IMR-90 (cell line): ENCODE measurements around the gene NFAT5. TPM values are rescaled to one million over a fixed set of nuclear protein-coding genes. Genes with fewer than 3 reads are reported as not detected.

Experiments used
- ATAC-seq: fragments of 200-7000 bp; cut with Tn5 transposase; 2 replicates; pipeline ENCODE4 v1.9.1; 2020; ENCODE audit warnings: low read depth, mild to moderate bottlenecking, moderate library complexity
- BruUV-seq: library from RNA; stranded (reverse); fragments of 400-500 nt; replicated peaks from 2 replicates; lab custom pipeline; 2021; lab: Mats Ljungman, UMichigan
- CTCF ChIA-PET: fragments of 300-600 bp; formaldehyde crosslinking; extraction: SDS; loops from one replicate; lab custom pipeline; 2021; ENCODE audit warnings: antibody characterized with exemption; lab: Yijun Ruan, JAX
- POLR2A ChIA-PET: fragments of 300-600 bp; sonication (Branson Sonifier 250); formaldehyde crosslinking; loops from one replicate; lab custom pipeline; 2022; ENCODE audit warnings: antibody characterized with exemption; ENCODE audit not compliant: unreplicated experiment; lab: Charles Lee
- DNase-seq: peaks from one replicate; pipeline ENCODE4 v3.0.0; 2013
- H2AFZ ChIP-seq: replicated peaks from 2 replicates; pipeline ENCODE3; 2013; ENCODE audit warnings: low read length, mild to moderate bottlenecking; ENCODE audit not compliant: poor library complexity
- H2AK5ac ChIP-seq: 2 replicates; pipeline ENCODE4 v1.6.1; 2013; ENCODE audit warnings: low read depth, low read length, inconsistent platforms
- H2AK9ac ChIP-seq: replicated peaks from 2 replicates; pipeline ENCODE3; 2013; ENCODE audit warnings: mild to moderate bottlenecking, low read depth, low read length, moderate library complexity; ENCODE audit not compliant: poor library complexity
- H2BK120ac ChIP-seq: 2 replicates; pipeline ENCODE4 v1.6.1; 2013; ENCODE audit warnings: low read depth, low read length, inconsistent platforms
- H2BK15ac ChIP-seq: 3 replicates; pipeline ENCODE4 v1.6.1; 2013; ENCODE audit warnings: low read depth, low read length, inconsistent platforms
- H2BK20ac ChIP-seq: 2 replicates; pipeline ENCODE4 v1.6.1; 2013; ENCODE audit warnings: low read depth, mild to moderate bottlenecking, inconsistent platforms, low read length, moderate library complexity
- H2BK5ac ChIP-seq: 2 replicates; pipeline ENCODE4 v1.6.1; 2013; ENCODE audit warnings: mild to moderate bottlenecking, low read depth, low read length, inconsistent platforms; ENCODE audit not compliant: poor library complexity, severe bottlenecking
- H3K14ac ChIP-seq: replicated peaks from 2 replicates; pipeline ENCODE4 v1.6.1; 2013; ENCODE audit warnings: low read depth, low read length, inconsistent platforms
- H3K18ac ChIP-seq: 2 replicates; pipeline ENCODE4 v1.6.1; 2013; ENCODE audit warnings: low read depth, low read length, control low read depth
- H3K23ac ChIP-seq: 2 replicates; pipeline ENCODE4 v1.6.1; 2013; ENCODE audit warnings: low read depth, low read length, inconsistent platforms
- H3K27ac ChIP-seq: 2 replicates; pipeline ENCODE4 v1.5.1; 2013; ENCODE audit warnings: mild to moderate bottlenecking, control low read depth, low read length; ENCODE audit not compliant: insufficient read depth
- H3K27me3 ChIP-seq: 2 replicates; pipeline ENCODE4 v1.6.1; 2013; ENCODE audit warnings: low read length; ENCODE audit not compliant: control insufficient read depth, insufficient read depth
- H3K36me3 ChIP-seq: 2 replicates; pipeline ENCODE4 v1.6.1; 2013; ENCODE audit warnings: low read length, mixed read lengths; ENCODE audit not compliant: control insufficient read depth, insufficient read depth
- H3K4ac ChIP-seq: 2 replicates; pipeline ENCODE4 v1.6.1; 2013; ENCODE audit warnings: low read depth, low read length, inconsistent platforms
- H3K4me1 ChIP-seq: 2 replicates; pipeline ENCODE4 v1.6.1; 2013; ENCODE audit warnings: low read length, mixed read lengths; ENCODE audit not compliant: control insufficient read depth, insufficient read depth
- H3K4me2 ChIP-seq: 2 replicates; pipeline ENCODE4 v1.6.1; 2013; ENCODE audit warnings: low read depth, mild to moderate bottlenecking, control low read depth, low read length, moderate library complexity
- H3K4me3 ChIP-seq: 2 replicates; pipeline ENCODE4 v1.5.1; 2013; ENCODE audit warnings: low read depth, mild to moderate bottlenecking, control low read depth, low read length, moderate library complexity; ENCODE audit not compliant: insufficient read depth
- H3K56ac ChIP-seq: 2 replicates; pipeline ENCODE4 v1.6.1; 2013; ENCODE audit warnings: low read length, inconsistent platforms; ENCODE audit not compliant: insufficient read depth; ENCODE audit errors: extremely low read depth
- H3K79me1 ChIP-seq, 2 experiments: 2 replicates each; pipeline ENCODE4 v1.6.1; 2013; ENCODE audit warnings: low read length in 2 of 2, inconsistent platforms in 1 of 2, low read depth in 1 of 2
- H3K9ac ChIP-seq: 2 replicates; pipeline ENCODE4 v1.6.1; 2013; ENCODE audit warnings: low read depth, low read length, control low read depth
- H3K9me1 ChIP-seq: 2 replicates; pipeline ENCODE4 v1.6.1; 2013; ENCODE audit warnings: low read length, inconsistent platforms; ENCODE audit not compliant: insufficient read depth
- H3K9me3 ChIP-seq: 2 replicates; pipeline ENCODE4 v1.6.1; 2013; ENCODE audit warnings: low read length; ENCODE audit not compliant: control insufficient read depth, insufficient read depth
- H4K20me1 ChIP-seq: 2 replicates; pipeline ENCODE4 v1.6.1; 2013; ENCODE audit warnings: low read length, inconsistent platforms; ENCODE audit not compliant: insufficient read depth
- H4K5ac ChIP-seq: 2 replicates; pipeline ENCODE4 v1.6.1; 2013; ENCODE audit warnings: mild to moderate bottlenecking, low read depth, low read length, control low read depth
- H4K8ac ChIP-seq, 2 experiments: 2 replicates each; pipeline ENCODE4 v1.6.1; 2013; ENCODE audit warnings: low read depth in 2 of 2, low read length in 2 of 2, control low read depth in 1 of 2, inconsistent platforms in 1 of 2
- H4K91ac ChIP-seq: 2 replicates; pipeline ENCODE4 v1.6.1; 2013; ENCODE audit warnings: low read depth, low read length, inconsistent platforms; ENCODE audit not compliant: insufficient read depth
- BHLHE40 ChIP-seq: fragments of 150-350 bp; IDR thresholded peaks from 2 replicates; pipeline ENCODE4 v1.6.1; 2016; ENCODE audit warnings: mild to moderate bottlenecking, low read depth, low read length
- CEBPB ChIP-seq: IDR thresholded peaks from 2 replicates; pipeline ENCODE4 v1.6.1; 2012; ENCODE audit warnings: low read depth, low read length, improper control_type of control experiment
- CHD1 ChIP-seq: IDR thresholded peaks from 2 replicates; pipeline ENCODE4 v1.6.1; 2012; ENCODE audit warnings: low read depth, low read length, improper control_type of control experiment
- ELK1 ChIP-seq: fragments of 150-350 bp; IDR thresholded peaks from 2 replicates; pipeline ENCODE4 v1.6.1; 2016; ENCODE audit warnings: low read depth, mild to moderate bottlenecking, low read length, moderate library complexity, borderline replicate concordance
- FOS ChIP-seq: fragments of 150-350 bp; IDR thresholded peaks from 2 replicates; pipeline ENCODE4 v1.6.1; 2016; ENCODE audit warnings: low read depth, low read length
- MXI1 ChIP-seq: IDR thresholded peaks from 2 replicates; pipeline ENCODE4 v1.6.1; 2012; ENCODE audit warnings: low read depth, mild to moderate bottlenecking, low read length, moderate library complexity, borderline replicate concordance
- NFE2L2 ChIP-seq: fragments of 150-350 bp; IDR thresholded peaks from 2 replicates; pipeline ENCODE4 v1.6.1; 2016; ENCODE audit warnings: low read depth, mild to moderate bottlenecking, low read length
- POLR2A ChIP-seq: IDR thresholded peaks from 2 replicates; pipeline ENCODE4 v1.6.1; 2012; ENCODE audit warnings: mild to moderate bottlenecking, low read depth, low read length
- RAD21 ChIP-seq: IDR thresholded peaks from 2 replicates; pipeline ENCODE4 v1.6.1; 2012; ENCODE audit warnings: low read length, improper control_type of control experiment
- RCOR1 ChIP-seq: IDR thresholded peaks from 2 replicates; pipeline ENCODE4 v1.6.1; 2012; ENCODE audit warnings: mild to moderate bottlenecking, low read length, improper control_type of control experiment; ENCODE audit not compliant: insufficient replicate concordance
- RFX5 ChIP-seq: IDR thresholded peaks from 2 replicates; pipeline ENCODE4 v1.8.0; 2012; ENCODE audit warnings: low read depth, mild to moderate bottlenecking, low read length, moderate library complexity
- SMC3 ChIP-seq: fragments of 150-350 bp; IDR thresholded peaks from 2 replicates; pipeline ENCODE4 v1.6.1; 2016; ENCODE audit warnings: low read depth, mild to moderate bottlenecking, antibody characterized with exemption, low read length, moderate library complexity
- WGBS, 2 experiments: methylation state at CpG; one replicate each; pipeline versions ENCODE4 v1.1.5 to v1.1.7; 2013; ENCODE audit warnings: missing lambda C conversion rate in 2 of 2; ENCODE audit not compliant: insufficient read length in 1 of 2; ENCODE audit errors: extremely low coverage in 2 of 2; 5-methylcytosine and 5-hydroxymethylcytosine counted together
- dilution Hi-C: fragments of 300-500 bp; cut with HindIII; formaldehyde crosslinking; loops from one replicate; pipeline ENCODE4 v1.14.3; 2018; ENCODE audit warnings: low sequenced_read_pairs; ENCODE audit not compliant: unreplicated experiment
- in situ Hi-C: fragments of 300-500 bp; cut with MboI; formaldehyde crosslinking; loops from 3 replicates; pipeline ENCODE4 v1.14.3; 2019; ENCODE audit warnings: low sequenced_read_pairs, inconsistent platforms, mixed read lengths
- intact Hi-C: fragments of 100-400 bp; cut with micrococcal nuclease; formaldehyde crosslinking; loops from 2 replicates; pipeline ENCODE4 v1.10.0; 2022
- polyA plus RNA-seq, 3 experiments: library from polyadenylated mRNA; depleted of rRNA; stranded (reverse); fragments of >200 nt; gene quantifications; 2 replicates each; pipeline ENCODE4 v1.2.3, GENCODE V29; 2012; ENCODE audit warnings: low replicate concordance in 1 of 3
- total RNA-seq: library from RNA; depleted of rRNA; stranded (reverse); fragments of >200 nt; gene quantifications from 2 replicates; pipeline ENCODE4 v1.2.3, GENCODE V29; 2012
- TF ChIP-seq, protein P1 (sequence below): fragments of 150-350 bp; IDR thresholded peaks from 2 replicates; pipeline ENCODE4 v1.6.1; 2017; ENCODE audit warnings: mild to moderate bottlenecking, antibody characterized with exemption, low read length, low read depth
- TF ChIP-seq, protein P2 (sequence below): conservative IDR thresholded peaks from 2 replicates; pipeline ENCODE4 v1.5.1; 2012; ENCODE audit warnings: mild to moderate bottlenecking, low read depth, low read length, improper control_type of control experiment

The NFAT5 gene
- total and polyA plus RNA-seq, 2 of the 4 experiments (the other 2 are of a cell fraction): 10.9 to 20.1 TPM

- TF ChIP-seq CHD1 (no peak), ELK1 (no peak), BHLHE40 (no peak), RAD21 (no peak), MXI1 (no peak), POLR2A (no peak), SMC3 (no peak), RCOR1 (no peak), CEBPB (no peak), RFX5 (no peak), NFE2L2 (no peak), FOS (no peak)
- TF ChIP-seq, protein P1, sequence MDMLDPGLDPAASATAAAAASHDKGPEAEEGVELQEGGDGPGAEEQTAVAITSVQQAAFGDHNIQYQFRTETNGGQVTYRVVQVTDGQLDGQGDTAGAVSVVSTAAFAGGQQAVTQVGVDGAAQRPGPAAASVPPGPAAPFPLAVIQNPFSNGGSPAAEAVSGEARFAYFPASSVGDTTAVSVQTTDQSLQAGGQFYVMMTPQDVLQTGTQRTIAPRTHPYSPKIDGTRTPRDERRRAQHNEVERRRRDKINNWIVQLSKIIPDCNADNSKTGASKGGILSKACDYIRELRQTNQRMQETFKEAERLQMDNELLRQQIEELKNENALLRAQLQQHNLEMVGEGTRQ: no peak
- TF ChIP-seq, protein P2, sequence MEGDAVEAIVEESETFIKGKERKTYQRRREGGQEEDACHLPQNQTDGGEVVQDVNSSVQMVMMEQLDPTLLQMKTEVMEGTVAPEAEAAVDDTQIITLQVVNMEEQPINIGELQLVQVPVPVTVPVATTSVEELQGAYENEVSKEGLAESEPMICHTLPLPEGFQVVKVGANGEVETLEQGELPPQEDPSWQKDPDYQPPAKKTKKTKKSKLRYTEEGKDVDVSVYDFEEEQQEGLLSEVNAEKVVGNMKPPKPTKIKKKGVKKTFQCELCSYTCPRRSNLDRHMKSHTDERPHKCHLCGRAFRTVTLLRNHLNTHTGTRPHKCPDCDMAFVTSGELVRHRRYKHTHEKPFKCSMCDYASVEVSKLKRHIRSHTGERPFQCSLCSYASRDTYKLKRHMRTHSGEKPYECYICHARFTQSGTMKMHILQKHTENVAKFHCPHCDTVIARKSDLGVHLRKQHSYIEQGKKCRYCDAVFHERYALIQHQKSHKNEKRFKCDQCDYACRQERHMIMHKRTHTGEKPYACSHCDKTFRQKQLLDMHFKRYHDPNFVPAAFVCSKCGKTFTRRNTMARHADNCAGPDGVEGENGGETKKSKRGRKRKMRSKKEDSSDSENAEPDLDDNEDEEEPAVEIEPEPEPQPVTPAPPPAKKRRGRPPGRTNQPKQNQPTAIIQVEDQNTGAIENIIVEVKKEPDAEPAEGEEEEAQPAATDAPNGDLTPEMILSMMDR: no peak
- Histone ChIP-seq H2BK5ac (no peak overlapping the region), H3K4ac (no peak overlapping the region), H3K9me3 (no peaks in the 10 kb centered on the region), H4K91ac (no peak overlapping the region), H3K14ac (no peak overlapping the region), H4K8ac (no peak overlapping the region), H4K5ac (no peak overlapping the region), H2AFZ (no peak overlapping the region), H3K4me2 (no peak overlapping the region), H3K4me3 (no peak overlapping the region), H3K4me1 (peaks cover 4% of the 10 kb centered on the region; the same call in 1 of the 2 replicates), H3K18ac (no peak overlapping the region), H2BK20ac (no peak overlapping the region), H3K9ac (no peak overlapping the region), H3K36me3 (peaks cover 30% of the 10 kb centered on the region), H4K20me1 (peaks cover 37% of the 10 kb centered on the region; the same call in 1 of the 2 replicates), H3K27me3 (no peaks in the 10 kb centered on the region), H2BK120ac (no peak overlapping the region), H3K27ac (no peak overlapping the region), H2AK9ac (peak overlapping the region; percentile 48), H3K9me1 (peaks cover 6% of the 10 kb centered on the region; the same call in 1 of the 2 replicates), H3K56ac (no peak overlapping the region), H2AK5ac (no peak overlapping the region), H3K23ac (no peak overlapping the region), H2BK15ac (no peak overlapping the region), H3K79me1 (peaks cover 21 to 73% of the 10 kb centered on the region in 2 experiments)
- POLR2A ChIA-PET: no interaction called here
- no peak for DNase-seq
- dilution Hi-C loops (no loop called here), intact Hi-C loops (no loop called here), in situ Hi-C loops (no loop called here)
- BruUV-seq: no TSS peak
- no peak; the same call in 1 of the 2 replicates for ATAC-seq
- CTCF ChIA-PET: no interaction called here
- no CpG with 5 or more reads among the region's 10 CpGs for WGBS, 2 experiments
Measured at GRCh38 chr16:69720822-69721430, 155.2 kb downstream of the NFAT5 start.
